Measurements from ENCODE around the gene CDC45.

- TF ChIP-seq POLR2A (IDR thresholded peaks at IDR 0.05), result no peak
- TF ChIP-seq, protein P1, sequence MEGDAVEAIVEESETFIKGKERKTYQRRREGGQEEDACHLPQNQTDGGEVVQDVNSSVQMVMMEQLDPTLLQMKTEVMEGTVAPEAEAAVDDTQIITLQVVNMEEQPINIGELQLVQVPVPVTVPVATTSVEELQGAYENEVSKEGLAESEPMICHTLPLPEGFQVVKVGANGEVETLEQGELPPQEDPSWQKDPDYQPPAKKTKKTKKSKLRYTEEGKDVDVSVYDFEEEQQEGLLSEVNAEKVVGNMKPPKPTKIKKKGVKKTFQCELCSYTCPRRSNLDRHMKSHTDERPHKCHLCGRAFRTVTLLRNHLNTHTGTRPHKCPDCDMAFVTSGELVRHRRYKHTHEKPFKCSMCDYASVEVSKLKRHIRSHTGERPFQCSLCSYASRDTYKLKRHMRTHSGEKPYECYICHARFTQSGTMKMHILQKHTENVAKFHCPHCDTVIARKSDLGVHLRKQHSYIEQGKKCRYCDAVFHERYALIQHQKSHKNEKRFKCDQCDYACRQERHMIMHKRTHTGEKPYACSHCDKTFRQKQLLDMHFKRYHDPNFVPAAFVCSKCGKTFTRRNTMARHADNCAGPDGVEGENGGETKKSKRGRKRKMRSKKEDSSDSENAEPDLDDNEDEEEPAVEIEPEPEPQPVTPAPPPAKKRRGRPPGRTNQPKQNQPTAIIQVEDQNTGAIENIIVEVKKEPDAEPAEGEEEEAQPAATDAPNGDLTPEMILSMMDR (IDR thresholded peaks at IDR 0.05), result no peak
These were observed at the start of gene CDC45 for GRCh38 chr22:19479355-19480172.
